Endothelial cell of umbilical vein (primary cell): Measurements from ENCODE around the gene EFS. TPM values are rescaled to one million over a fixed set of nuclear protein-coding genes. Genes with fewer than 3 reads are reported as not detected.

ENCODE experiments used
- BruUV-seq: library from RNA; stranded (reverse); fragments of 400-500 nt; replicated peaks from 2 replicates; lab custom pipeline; 2021; lab: Mats Ljungman, UMichigan
- CTCF ChIA-PET: fragments of 300-600, 350-600 bp; sonication (Branson Sonifier 250); formaldehyde crosslinking; loops from one replicate; lab custom pipeline; 2021; ENCODE audit warnings: antibody characterized with exemption, inconsistent platforms; lab: Charles Lee
- POLR2A ChIA-PET: fragments of 300-600, 350-600 bp; sonication (Branson Sonifier 250); formaldehyde crosslinking; loops from one replicate; lab custom pipeline; 2021; ENCODE audit warnings: antibody characterized with exemption, inconsistent platforms; lab: Charles Lee
- DNase-seq: peaks from one replicate; pipeline ENCODE4 v3.0.0-alpha.2; 2011; ENCODE audit warnings: low read depth, low spot score
- FAIRE-seq: peaks from 2 replicates; lab custom pipeline; 2011; peaks lifted over from hg19 to GRCh38; lab: Jason Lieb, UNC
- H2AFZ ChIP-seq: 2 replicates; pipeline ENCODE4 v1.6.0; 2012; ENCODE audit warnings: low read depth, low read length, control low read depth, inconsistent platforms
- H3K27ac ChIP-seq: 2 replicates; pipeline ENCODE4 v1.5.1; 2011; ENCODE audit warnings: low read depth, mild to moderate bottlenecking, control low read depth, low read length, moderate library complexity; ENCODE audit not compliant: insufficient read depth
- H3K27me3 ChIP-seq, 2 experiments: 2 replicates each; pipeline versions ENCODE4 v1.6.0 to v1.6.1; 2011; ENCODE audit warnings: low read length in 2 of 2, mixed read lengths in 1 of 2; ENCODE audit not compliant: control insufficient read depth in 2 of 2, insufficient read depth in 2 of 2
- H3K36me3 ChIP-seq, 2 experiments: 2 replicates in 1 of 2; 3 replicates in 1 of 2; pipeline ENCODE4 v1.5.1; 2011; ENCODE audit warnings: low read length in 2 of 2, mild to moderate bottlenecking in 1 of 2, moderate library complexity in 1 of 2; ENCODE audit not compliant: control insufficient read depth in 2 of 2, insufficient read depth in 2 of 2; ENCODE audit errors: extremely low read depth in 1 of 2
- H3K4me1 ChIP-seq: 3 replicates; pipeline ENCODE4 v1.5.1; 2011; ENCODE audit warnings: mild to moderate bottlenecking, low read length; ENCODE audit not compliant: control insufficient read depth, insufficient read depth; ENCODE audit errors: extremely low read depth
- H3K4me2 ChIP-seq: 2 replicates; pipeline ENCODE4 v1.6.1; 2011; ENCODE audit warnings: low read length, control low read depth, mixed read lengths; ENCODE audit not compliant: insufficient read depth
- H3K4me3 ChIP-seq, 3 experiments: fragments of 200-600 bp in 1 of 3; sonication (generic), shearing (Covaris generic) in 1 of 3; replicated peaks in 1 of 3; 2 replicates each; pipeline ENCODE4 v1.5.1; 2011 to 2016; ENCODE audit warnings: control low read depth in 3 of 3, low read length in 3 of 3, mild to moderate bottlenecking in 2 of 3, inconsistent platforms in 1 of 3, low read depth in 1 of 3, moderate library complexity in 1 of 3; ENCODE audit not compliant: insufficient read depth in 1 of 3
- H3K79me2 ChIP-seq: 2 replicates; pipeline ENCODE4 v1.6.0; 2012; ENCODE audit warnings: low read length, inconsistent platforms; ENCODE audit not compliant: control insufficient read depth, insufficient read depth
- H3K9ac ChIP-seq: replicated peaks from 2 replicates; pipeline ENCODE3; 2011; ENCODE audit warnings: low read length, control low read depth; ENCODE audit not compliant: insufficient read depth; ENCODE audit errors: extremely low read depth
- H3K9me1 ChIP-seq: replicated peaks from 3 replicates; pipeline ENCODE4 v1.6.0; 2011; ENCODE audit warnings: mild to moderate bottlenecking, low read length; ENCODE audit not compliant: control insufficient read depth, insufficient read depth; ENCODE audit errors: extremely low read depth
- H3K9me3 ChIP-seq: replicated peaks from 2 replicates; pipeline ENCODE4 v1.5.1; 2012; ENCODE audit warnings: low read length, inconsistent platforms; ENCODE audit not compliant: control insufficient read depth, insufficient read depth
- H4K20me1 ChIP-seq: replicated peaks from 2 replicates; pipeline ENCODE3; 2011; ENCODE audit warnings: mild to moderate bottlenecking, low read length; ENCODE audit not compliant: control insufficient read depth, insufficient read depth; ENCODE audit errors: extremely low read depth
- CTCF ChIP-seq, 2 donors: IDR thresholded peaks; 1 replicate in 1 of 2; 2 replicates in 1 of 2; pipeline ENCODE4 v1.5.1; 2011; ENCODE audit warnings: low read length in 2 of 2, mild to moderate bottlenecking in 2 of 2, moderate library complexity in 2 of 2, control low read depth in 1 of 2, inconsistent platforms in 1 of 2, low read depth in 1 of 2; ENCODE audit not compliant: insufficient read depth in 1 of 2; ENCODE audit errors: extremely low read depth in 1 of 2
- EZH2 ChIP-seq: IDR thresholded peaks from 2 replicates; pipeline ENCODE4 v1.6.1; 2012; ENCODE audit warnings: borderline replicate concordance, low read depth, mild to moderate bottlenecking, moderate library complexity, low read length, inconsistent platforms; ENCODE audit not compliant: severe bottlenecking
- FOS ChIP-seq: IDR thresholded peaks from 2 replicates; pipeline ENCODE4 v1.6.1; 2011; ENCODE audit warnings: mild to moderate bottlenecking, low read length, moderate library complexity, borderline replicate concordance; ENCODE audit not compliant: insufficient read depth
- GATA2 ChIP-seq: IDR thresholded peaks from 2 replicates; pipeline ENCODE4 v1.7.0; 2011; ENCODE audit warnings: low read depth, mild to moderate bottlenecking, moderate library complexity, mixed read lengths, low read length; ENCODE audit not compliant: insufficient read length, insufficient read depth
- JUN ChIP-seq: IDR thresholded peaks from 2 replicates; pipeline ENCODE4 v1.6.1; 2011; ENCODE audit warnings: borderline replicate concordance, low read depth; ENCODE audit not compliant: insufficient read length, insufficient read depth
- MYC ChIP-seq: IDR thresholded peaks from one replicate; pipeline ENCODE4 v1.6.1; 2011; ENCODE audit warnings: mild to moderate bottlenecking, low read depth, low read length
- POLR2A ChIP-seq: IDR thresholded peaks from 2 replicates; pipeline ENCODE4 v1.6.1; 2012; ENCODE audit warnings: low read depth, mild to moderate bottlenecking, control low read depth, low read length
- POLR2AphosphoS5 ChIP-seq: IDR thresholded peaks from 2 replicates; pipeline ENCODE4 v1.6.1; 2012; ENCODE audit warnings: low read depth, mild to moderate bottlenecking, control low read depth, low read length, moderate library complexity; ENCODE audit not compliant: insufficient read depth
- dilution Hi-C: fragments of 300-500 bp; cut with MboI; formaldehyde crosslinking; loops from one replicate; pipeline ENCODE4 v1.15.0; 2019; ENCODE audit warnings: low sequenced_read_pairs; ENCODE audit not compliant: extremely low pct_ligation_motif_present
- intact Hi-C: fragments of 100-400 bp; cut with micrococcal nuclease; formaldehyde crosslinking; loops from one replicate; pipeline ENCODE4 v1.10.0; 2022
- polyA plus RNA-seq, 4 experiments: library from polyadenylated mRNA; depleted of rRNA in 3 of 4; stranded (reverse) in 3 of 4; unstranded in 1 of 4; fragments of >200 nt; gene quantifications; 2 replicates each; pipeline versions ENCODE4 v1.2.1 to v1.2.3, GENCODE V29; 2011 to 2012; ENCODE audit warnings: missing spikeins in 1 of 4
- total RNA-seq: library from RNA; stranded (reverse); gene quantifications from 2 replicates; pipeline ENCODE4 v1.2.3, GENCODE V29; 2021
- TF ChIP-seq, protein P1 (sequence below): IDR thresholded peaks from 2 replicates; pipeline ENCODE4 v1.6.1; 2011; ENCODE audit not compliant: insufficient read depth, insufficient read length

The EFS gene
- total and polyA plus RNA-seq, 2 donors (not counting 3 experiments of a cell fraction or from before 2014, with no cell fraction given): 0.03 to 0.13 TPM

GRCh38 chr14:23414254-23414653 is 49.3 kb upstream of the EFS start:
- POLR2A ChIA-PET: no interaction called here
- Histone ChIP-seq H3K4me1 (no peaks in the 10 kb centered on the region), H3K36me3 (no peaks in the 10 kb centered on the region), H3K9me1 (no peaks in the 10 kb centered on the region), H3K27ac (no peak overlapping the region), H3K9ac (no peak overlapping the region), H3K27me3 (no peaks in the 10 kb centered on the region), H3K4me2 (no peak overlapping the region), H3K4me3 (no peak overlapping the region), H4K20me1 (no peaks in the 10 kb centered on the region), H3K79me2 (no peaks in the 10 kb centered on the region), H2AFZ (no peak overlapping the region), H3K9me3 (no peaks in the 10 kb centered on the region)
- DNase-seq: no peak
- no peak for FAIRE-seq
- intact Hi-C loops (no loop called here), dilution Hi-C loops (no loop called here)
- no TSS peak for BruUV-seq
- no peak for TF ChIP-seq POLR2AphosphoS5
- TF ChIP-seq CTCF (IDR thresholded peaks at IDR 0.05; ENCODE audit: extremely low read depth in 1 of 2, insufficient read depth in 1 of 2, low read depth in 1 of 2, low read length in 2 of 2): no peak
- TF ChIP-seq EZH2: no peak
- TF ChIP-seq, protein P1, sequence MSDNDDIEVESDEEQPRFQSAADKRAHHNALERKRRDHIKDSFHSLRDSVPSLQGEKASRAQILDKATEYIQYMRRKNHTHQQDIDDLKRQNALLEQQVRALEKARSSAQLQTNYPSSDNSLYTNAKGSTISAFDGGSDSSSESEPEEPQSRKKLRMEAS: no peak
- TF ChIP-seq POLR2A: no peak
- no peak for TF ChIP-seq JUN
- no peak for TF ChIP-seq GATA2
- no peak for TF ChIP-seq FOS
- no peak for TF ChIP-seq MYC
- CTCF ChIA-PET: interaction anchor here (1.8 kb wide), 1 partner anchor 34 kb away, joined by 4 read pairs; no protein-coding TSS in a partner anchor
